AG04449 (cell line): Measurements from ENCODE around the gene LGR4.

Experiments used
- CTCF ChIA-PET: fragments of 350-600 bp; formaldehyde crosslinking; extraction: SDS; loops from one replicate; lab custom pipeline; 2021; ENCODE audit warnings: antibody characterized with exemption; lab: Yijun Ruan, JAX
- POLR2A ChIA-PET: fragments of 400-600, 350-600 bp; formaldehyde crosslinking; extraction: SDS; loops from one replicate; lab custom pipeline; 2020; ENCODE audit warnings: antibody characterized with exemption, inconsistent platforms; lab: Yijun Ruan, JAX
- DNase-seq: peaks from one replicate; pipeline ENCODE4 v3.0.0-alpha.2; 2010; ENCODE audit warnings: low read depth, low spot score
- H3K4me3 ChIP-seq: 2 replicates; pipeline ENCODE4 v1.5.1; 2011; ENCODE audit warnings: low read depth, mild to moderate bottlenecking, control low read depth, low read length
- TF ChIP-seq, protein P1 (sequence below): IDR thresholded peaks from one replicate; pipeline ENCODE4 v1.5.1; 2011; ENCODE audit warnings: mild to moderate bottlenecking, moderate library complexity, low read length, control low read depth, inconsistent platforms; ENCODE audit not compliant: insufficient read depth; ENCODE audit errors: missing control alignments

The LGR4 gene

DNA sequence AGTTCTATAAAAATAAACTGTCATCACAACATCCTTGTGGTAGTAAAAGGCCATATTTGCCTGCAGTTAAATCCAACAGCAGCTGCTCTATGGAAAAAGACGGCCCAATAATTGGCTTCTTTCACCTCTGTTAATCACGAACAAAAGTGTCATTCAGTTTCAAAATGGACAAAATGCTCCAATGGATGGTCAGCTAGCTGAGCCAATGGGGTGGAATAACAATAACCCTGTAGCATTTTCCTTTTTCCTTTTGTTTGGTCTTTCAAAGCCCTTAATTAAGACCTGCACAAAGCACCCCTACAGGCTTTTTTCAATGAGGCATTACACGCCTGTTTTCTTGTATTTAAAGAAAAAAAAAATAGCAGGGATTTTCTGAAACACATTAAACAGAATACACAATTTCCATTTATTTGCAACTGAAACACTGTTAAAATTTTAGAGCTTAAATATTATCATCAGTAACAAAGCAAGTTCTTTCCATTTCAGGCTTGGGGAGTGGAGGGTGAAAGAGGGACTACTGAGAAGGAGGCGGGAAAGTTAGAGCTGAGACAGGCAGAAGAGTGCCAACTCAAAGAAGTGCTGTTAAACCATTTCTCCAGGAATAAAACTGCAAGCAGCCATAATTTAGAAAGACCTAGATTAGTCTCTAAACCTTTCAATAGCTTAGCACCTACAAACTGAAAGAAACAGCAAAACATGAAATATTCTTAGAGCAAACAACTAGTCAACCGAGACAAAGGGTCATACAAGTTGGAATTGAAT, 28.7 kb downstream of the LGR4 start:
- CTCF ChIA-PET = interaction anchor here (0.9 to 2.6 kb wide), 6 partner anchors 13 to 148 kb away, joined by 3 to 8 read pairs (median 4); no protein-coding TSS in a partner anchor
- POLR2A ChIA-PET = interaction anchor here (0.6 kb wide), 1 partner anchor 244 kb away, joined by 3 read pairs; no protein-coding TSS in a partner anchor
- DNase-seq = no peak
- TF ChIP-seq, protein P1, sequence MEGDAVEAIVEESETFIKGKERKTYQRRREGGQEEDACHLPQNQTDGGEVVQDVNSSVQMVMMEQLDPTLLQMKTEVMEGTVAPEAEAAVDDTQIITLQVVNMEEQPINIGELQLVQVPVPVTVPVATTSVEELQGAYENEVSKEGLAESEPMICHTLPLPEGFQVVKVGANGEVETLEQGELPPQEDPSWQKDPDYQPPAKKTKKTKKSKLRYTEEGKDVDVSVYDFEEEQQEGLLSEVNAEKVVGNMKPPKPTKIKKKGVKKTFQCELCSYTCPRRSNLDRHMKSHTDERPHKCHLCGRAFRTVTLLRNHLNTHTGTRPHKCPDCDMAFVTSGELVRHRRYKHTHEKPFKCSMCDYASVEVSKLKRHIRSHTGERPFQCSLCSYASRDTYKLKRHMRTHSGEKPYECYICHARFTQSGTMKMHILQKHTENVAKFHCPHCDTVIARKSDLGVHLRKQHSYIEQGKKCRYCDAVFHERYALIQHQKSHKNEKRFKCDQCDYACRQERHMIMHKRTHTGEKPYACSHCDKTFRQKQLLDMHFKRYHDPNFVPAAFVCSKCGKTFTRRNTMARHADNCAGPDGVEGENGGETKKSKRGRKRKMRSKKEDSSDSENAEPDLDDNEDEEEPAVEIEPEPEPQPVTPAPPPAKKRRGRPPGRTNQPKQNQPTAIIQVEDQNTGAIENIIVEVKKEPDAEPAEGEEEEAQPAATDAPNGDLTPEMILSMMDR = no peak
- no peak overlapping the region for H3K4me3 ChIP-seq

DNA sequence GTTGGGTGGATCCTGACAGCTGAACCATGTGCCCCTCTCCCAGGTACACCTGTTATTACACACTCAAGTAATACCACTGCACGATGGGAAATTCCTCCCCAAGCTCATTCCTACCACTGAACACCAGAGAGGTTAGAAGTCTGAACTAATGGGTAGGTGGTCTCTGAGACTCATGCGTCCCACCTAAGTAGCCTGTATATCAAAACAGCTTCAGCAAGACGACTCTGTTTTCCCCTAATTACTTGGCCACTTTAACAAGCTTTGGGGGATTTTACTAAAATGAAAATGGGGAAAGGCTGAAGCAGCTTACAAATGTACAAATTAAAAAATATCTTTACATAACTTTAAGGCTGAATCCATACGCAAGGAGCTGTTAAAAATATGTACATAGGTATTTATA, 29.4 kb downstream of the LGR4 start:
- no peak overlapping the region for H3K4me3 ChIP-seq
- POLR2A ChIA-PET = no interaction called here
- TF ChIP-seq, protein P1 = no peak
- CTCF ChIA-PET = interaction anchor here (1.0 to 2.6 kb wide), 6 partner anchors 12 to 147 kb away, joined by 3 to 8 read pairs (median 4); no protein-coding TSS in a partner anchor
- DNase-seq = no peak

DNA sequence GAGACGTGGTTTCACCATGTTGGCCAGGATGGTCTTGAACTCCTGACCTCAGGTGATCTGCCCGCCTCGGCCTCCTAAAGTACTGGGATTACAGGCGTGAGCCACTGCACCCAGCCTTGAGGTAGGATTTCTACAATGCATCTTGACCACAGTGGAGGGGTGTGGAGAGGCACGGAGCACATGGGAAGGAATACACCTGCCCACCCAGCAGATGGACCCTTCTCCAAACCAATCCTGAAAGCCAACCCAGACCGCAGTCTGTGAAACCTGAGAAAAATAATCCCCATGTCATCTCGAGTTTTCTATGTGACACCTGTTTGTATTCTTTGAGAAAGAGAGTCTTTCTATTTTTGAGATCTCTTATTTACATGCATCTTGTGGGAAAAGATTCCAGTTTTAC, 32.5 kb downstream of the LGR4 start:
- TF ChIP-seq, protein P1 = no peak
- DNase-seq = no peak
- POLR2A ChIA-PET = no interaction called here
- no peak overlapping the region for H3K4me3 ChIP-seq
- CTCF ChIA-PET = no interaction called here

DNA sequence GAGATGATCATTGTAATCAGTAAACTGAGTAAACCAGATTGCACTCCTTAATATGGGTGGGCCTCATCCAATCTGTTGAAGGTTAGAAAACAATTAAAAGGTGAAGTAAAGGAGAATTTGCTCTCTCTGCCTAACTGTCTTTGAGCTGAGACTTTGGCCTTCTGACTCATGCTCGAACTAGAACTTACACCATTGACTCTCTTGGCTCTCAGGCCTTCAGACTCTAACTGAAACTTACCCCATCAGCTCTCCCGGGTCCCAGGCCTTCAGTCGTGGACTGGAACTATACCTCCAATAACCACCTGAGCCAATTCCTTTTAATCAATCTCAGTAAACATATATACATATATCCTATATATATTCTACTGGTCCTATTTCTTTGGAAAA, 34.0 kb downstream of the LGR4 start:
- TF ChIP-seq, protein P1 = no peak
- POLR2A ChIA-PET = no interaction called here
- no peak overlapping the region for H3K4me3 ChIP-seq
- CTCF ChIA-PET = no interaction called here
- no peak for DNase-seq

DNA sequence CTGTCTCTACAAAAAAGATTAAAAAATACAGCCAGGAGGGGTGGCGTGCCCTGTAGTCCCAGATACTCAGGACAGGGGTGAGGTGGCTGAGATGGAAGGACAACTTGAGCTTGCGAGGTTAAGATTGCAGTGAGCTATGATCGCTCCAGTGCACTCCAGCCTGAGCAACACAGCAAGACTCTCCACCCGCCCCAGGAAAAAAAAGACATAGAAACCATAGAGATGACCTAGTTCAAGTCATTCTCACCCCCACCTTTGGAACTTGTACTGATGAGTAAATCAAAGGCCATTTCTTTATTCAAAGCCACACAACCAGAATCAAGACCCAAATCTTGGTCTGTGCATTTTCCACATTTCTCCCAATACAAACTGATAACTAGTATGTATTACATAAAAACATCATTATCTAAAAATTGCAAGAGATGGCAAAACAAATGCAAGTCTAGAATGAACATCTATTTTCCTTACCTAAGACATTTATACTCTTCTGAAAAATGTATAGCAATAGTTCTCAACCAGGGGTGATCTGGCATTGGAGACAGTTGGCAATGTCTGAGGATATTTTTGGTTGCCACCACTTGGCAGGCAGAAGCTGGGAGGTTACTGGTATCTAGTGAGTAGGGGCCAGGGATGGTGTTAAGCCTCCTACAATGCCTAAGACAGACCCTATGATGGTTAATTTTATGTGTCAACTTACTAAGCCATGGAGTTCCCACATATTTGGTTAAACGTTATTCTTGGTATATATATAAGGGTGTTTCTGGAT, 34.6 kb downstream of the LGR4 start:
- TF ChIP-seq, protein P1 = no peak
- ChIA-PET POLR2A (no interaction called here), CTCF (no interaction called here)
- H3K4me3 ChIP-seq = no peak overlapping the region
- no peak for DNase-seq

DNA sequence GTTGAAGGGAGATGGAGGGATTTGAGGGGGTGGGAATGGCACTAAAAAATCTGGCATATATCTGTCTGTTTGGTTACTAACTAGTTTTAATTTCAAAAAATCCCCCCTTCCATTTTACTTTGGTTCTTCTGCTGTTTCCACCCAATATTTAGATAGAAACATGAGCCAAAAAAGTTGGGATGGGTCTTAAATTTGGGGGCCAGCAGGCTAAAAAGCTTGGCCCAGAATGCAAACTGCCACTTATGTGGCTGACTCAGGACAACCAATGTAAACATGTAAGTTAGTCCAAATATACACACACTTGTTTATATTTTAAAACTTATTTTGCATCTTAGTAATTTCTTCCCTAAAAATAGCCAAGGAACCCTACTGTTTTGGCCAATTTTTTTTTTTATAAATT, 35.7 kb downstream of the LGR4 start:
- no peak overlapping the region for H3K4me3 ChIP-seq
- ChIA-PET POLR2A (no interaction called here), CTCF (no interaction called here)
- TF ChIP-seq, protein P1 = no peak
- DNase-seq = no peak
